OCI-LY7 (cell line): ENCODE measurements around the gene FRMPD4. TPM values are rescaled to one million over a fixed set of nuclear protein-coding genes. Genes with fewer than 3 reads are reported as not detected.

Source experiments
- BruUV-seq: library from RNA; stranded (reverse); fragments of 400-500 nt; replicated peaks from 2 replicates; lab custom pipeline; 2021; lab: Mats Ljungman, UMichigan
- CTCF ChIA-PET: fragments of 300-600 bp; sonication (Branson Sonifier 250); formaldehyde crosslinking; loops from one replicate; lab custom pipeline; 2022; ENCODE audit warnings: antibody characterized with exemption; ENCODE audit not compliant: unreplicated experiment; lab: Charles Lee
- POLR2A ChIA-PET: fragments of 300-600 bp; sonication (Branson Sonifier 250); formaldehyde crosslinking; loops from one replicate; lab custom pipeline; 2022; ENCODE audit warnings: antibody characterized with exemption; lab: Charles Lee
- DNase-seq: peaks from one replicate; pipeline ENCODE4 v3.0.0-alpha.2; 2015; ENCODE audit warnings: low spot score
- H2AFZ ChIP-seq: fragments of 200-600 bp; sonication (generic), shearing (Covaris generic); 2 replicates; pipeline ENCODE4 v1.6.1; 2014; ENCODE audit warnings: mild to moderate bottlenecking, antibody characterized with exemption, low read length, moderate library complexity
- H3K27ac ChIP-seq: fragments of 200-600 bp; sonication (generic); 2 replicates; pipeline ENCODE4 v1.5.1; 2014; ENCODE audit warnings: mixed run types, low read depth, mild to moderate bottlenecking, moderate library complexity, low read length, inconsistent platforms; ENCODE audit not compliant: poor library complexity, severe bottlenecking
- H3K36me3 ChIP-seq: fragments of 200-600 bp; sonication (generic); 2 replicates; pipeline ENCODE4 v1.6.1; 2014; ENCODE audit warnings: mild to moderate bottlenecking, antibody characterized with exemption, low read length, moderate library complexity, mixed read lengths; ENCODE audit not compliant: insufficient read depth
- H3K4me1 ChIP-seq: fragments of 200-600 bp; sonication (generic); 2 replicates; pipeline ENCODE4 v1.5.1; 2014; ENCODE audit warnings: mild to moderate bottlenecking, low read length; ENCODE audit not compliant: insufficient read depth, poor library complexity, severe bottlenecking
- H3K4me2 ChIP-seq: fragments of 200-600 bp; sonication (generic); 2 replicates; pipeline ENCODE4 v1.6.1; 2014; ENCODE audit warnings: mild to moderate bottlenecking, low read length
- H3K4me3 ChIP-seq: fragments of 200-600 bp; sonication (generic); 2 replicates; pipeline ENCODE4 v1.5.1; 2014; ENCODE audit warnings: mild to moderate bottlenecking, low read depth, low read length; ENCODE audit not compliant: poor library complexity, severe bottlenecking
- H3K79me2 ChIP-seq: fragments of 200-600 bp; sonication (generic); 2 replicates; pipeline ENCODE4 v1.6.1; 2016; ENCODE audit warnings: low read depth, mild to moderate bottlenecking, low read length, moderate library complexity, mixed read lengths; ENCODE audit not compliant: insufficient read depth
- H3K9me2 ChIP-seq: fragments of 200-600 bp; sonication (generic); 2 replicates; pipeline ENCODE4 v1.6.1; 2016; ENCODE audit warnings: mild to moderate bottlenecking, low read length, mixed read lengths; ENCODE audit not compliant: insufficient read depth
- H3K9me3 ChIP-seq: fragments of 200-600 bp; sonication (generic); 2 replicates; pipeline ENCODE4 v1.6.1; 2014; ENCODE audit warnings: mild to moderate bottlenecking, mixed run types, low read length, mixed read lengths
- H4K20me1 ChIP-seq: fragments of 200-600 bp; sonication (generic); 2 replicates; pipeline ENCODE4 v1.6.1; 2014; ENCODE audit warnings: mild to moderate bottlenecking, antibody characterized with exemption, low read length, moderate library complexity, mixed read lengths; ENCODE audit not compliant: insufficient read depth
- CTCF ChIP-seq: fragments of 200-600 bp; sonication (generic); conservative IDR thresholded peaks from 2 replicates; pipeline ENCODE4 v1.5.1; 2014; ENCODE audit warnings: mild to moderate bottlenecking, antibody characterized with exemption, low read length, moderate library complexity, mixed read lengths
- EZH2phosphoT487 ChIP-seq: fragments of 200-600 bp; sonication (generic); IDR thresholded peaks from 2 replicates; pipeline ENCODE4 v1.6.1; 2018; ENCODE audit warnings: low read depth, borderline replicate concordance, mild to moderate bottlenecking, mixed run types, antibody characterized with exemption, low read length, moderate library complexity, mixed read lengths
- intact Hi-C: fragments of 100-400 bp; cut with micrococcal nuclease; formaldehyde crosslinking; loops from one replicate; pipeline ENCODE4 v1.10.0; 2022; ENCODE audit not compliant: unreplicated experiment
- total RNA-seq, 2 experiments: library from RNA; depleted of rRNA in 1 of 2; stranded (reverse); fragments of >200 nt in 1 of 2; shearing (Covaris generic) in 1 of 2; gene quantifications; 2 replicates each; pipeline ENCODE4 v1.2.3, GENCODE V29; 2014 to 2022

FRMPD4 gene
- total RNA-seq, 2 experiments from 2014 or later: not detected

- no peak overlapping the region for H2AFZ ChIP-seq
- ChIA-PET CTCF (no interaction called here), POLR2A (interaction anchor here (1.0 kb wide), 1 partner anchor 10 kb away, joined by 4 read pairs; no protein-coding TSS in a partner anchor)
- TF ChIP-seq CTCF (no peak), EZH2phosphoT487 (no peak)
- H3K4me2 ChIP-seq: no peak overlapping the region
- H3K79me2 ChIP-seq: no peaks in the 10 kb centered on the region
- no peak overlapping the region for H3K27ac ChIP-seq
- no TSS peak for BruUV-seq
- no peaks in the 10 kb centered on the region for H3K9me2 ChIP-seq
- H3K36me3 ChIP-seq: no peaks in the 10 kb centered on the region
- no peak for DNase-seq
- H4K20me1 ChIP-seq: no peaks in the 10 kb centered on the region
- no peak overlapping the region for H3K4me3 ChIP-seq
- no peaks in the 10 kb centered on the region for H3K9me3 ChIP-seq
- intact Hi-C loops: no loop called here
- no peaks in the 10 kb centered on the region for H3K4me1 ChIP-seq
These were observed 441.0 kb downstream of the FRMPD4 start for GRCh38 chrX:12579311-12579710.

GRCh38 chrX:12580548-12580947, 442.3 kb downstream of the FRMPD4 start:
- CTCF ChIA-PET: no interaction called here
- H3K4me1 ChIP-seq: no peaks in the 10 kb centered on the region
- intact Hi-C loops: no loop called here

More at GRCh38 chrX:12580548-12580947, 442.3 kb downstream of the FRMPD4 start:
- no peaks in the 10 kb centered on the region for H4K20me1 ChIP-seq
- H3K4me2 ChIP-seq: no peak overlapping the region
- no peak overlapping the region for H3K27ac ChIP-seq
- H2AFZ ChIP-seq: no peak overlapping the region
- no peaks in the 10 kb centered on the region for H3K9me3 ChIP-seq
- no TSS peak for BruUV-seq
- no peak for DNase-seq
- no peak overlapping the region for H3K4me3 ChIP-seq
- no peaks in the 10 kb centered on the region for H3K79me2 ChIP-seq
- TF ChIP-seq CTCF: no peak
- TF ChIP-seq EZH2phosphoT487: no peak
- no peaks in the 10 kb centered on the region for H3K36me3 ChIP-seq
- H3K9me2 ChIP-seq: no peaks in the 10 kb centered on the region
- POLR2A ChIA-PET: interaction anchor here (0.8 kb wide), 1 partner anchor 33 kb away, joined by 3 read pairs; no protein-coding TSS in a partner anchor
